Epithelial cell of esophagus (primary cell): ENCODE results near the gene GNB1L.

ENCODE experiments used
- DNase-seq: peaks from one replicate; pipeline ENCODE4 v3.0.0; 2010; ENCODE audit warnings: low read depth
- H3K4me3 ChIP-seq: 2 replicates; pipeline ENCODE4 v1.5.1; 2011; ENCODE audit warnings: mild to moderate bottlenecking, low read length, control low read depth
- CTCF ChIP-seq: IDR thresholded peaks from 2 replicates; pipeline ENCODE4 v1.5.1; 2011; ENCODE audit warnings: low read depth, mild to moderate bottlenecking, low read length, control low read depth, inconsistent platforms; ENCODE audit not compliant: insufficient read depth; ENCODE audit errors: missing control alignments

GNB1L gene

GRCh38 chr22:19799322-19800190, 55.1 kb downstream of the GNB1L start:
- no peak for TF ChIP-seq CTCF
- no peak for DNase-seq
- no peak overlapping the region for H3K4me3 ChIP-seq

- no peak overlapping the region for H3K4me3 ChIP-seq
- TF ChIP-seq CTCF: no peak
- DNase-seq: no peak
These were observed 55.8 kb downstream of the GNB1L start for GRCh38 chr22:19798891-19799293.

- no peak overlapping the region for H3K4me3 ChIP-seq
- TF ChIP-seq CTCF: no peak
- no peak for DNase-seq
These were observed 56.5 kb downstream of the GNB1L start for GRCh38 chr22:19798003-19798665.

- no peak overlapping the region for H3K4me3 ChIP-seq
- no peak for DNase-seq
- no peak for TF ChIP-seq CTCF
These were observed 57.3 kb downstream of the GNB1L start for GRCh38 chr22:19797086-19798002.

GRCh38 chr22:19796160-19796559, 58.5 kb downstream of the GNB1L start:
- TF ChIP-seq CTCF: no peak
- no peak overlapping the region for H3K4me3 ChIP-seq
- DNase-seq: no peak

- TF ChIP-seq CTCF: no peak
- no peak overlapping the region for H3K4me3 ChIP-seq
- DNase-seq: no peak
These were observed 59.1 kb downstream of the GNB1L start for GRCh38 chr22:19795617-19796008.
